K562 (cell line): ENCODE data around the gene ACSL5. TPM values are rescaled to one million over a fixed set of nuclear protein-coding genes. Genes with fewer than 3 reads are reported as not detected.

Experiments
- MCM2 ChIP-seq: fragments of 450-650 bp; IDR thresholded peaks from 2 replicates; pipeline ENCODE4 v1.6.1; 2017; ENCODE audit warnings: low read depth, mild to moderate bottlenecking
- NFE2L1 ChIP-seq: fragments of 450-650 bp; IDR thresholded peaks from 2 replicates; pipeline ENCODE4 v1.6.1; 2016; ENCODE audit warnings: missing genetic modification characterization, low read depth, mild to moderate bottlenecking, missing compliant biosample characterization, moderate library complexity, borderline replicate concordance
- NR3C1 ChIP-seq: sonication (generic); formaldehyde crosslinking; IDR thresholded peaks from 2 replicates; pipeline ENCODE4 v1.8.1; 2022; ENCODE audit warnings: missing genetic modification reagents
- RERE ChIP-seq: sonication (generic); formaldehyde crosslinking; IDR thresholded peaks from 2 replicates; pipeline ENCODE4 v1.8.0; 2023; ENCODE audit warnings: missing genetic modification reagents, mild to moderate bottlenecking, borderline replicate concordance
- ZFX ChIP-seq: sonication (generic); formaldehyde crosslinking; IDR thresholded peaks from 2 replicates; pipeline ENCODE4 v1.8.0; 2022; ENCODE audit warnings: mild to moderate bottlenecking, missing genetic modification reagents, moderate library complexity
- ZNF134 ChIP-seq: fragments of 250-450 bp; sonication (Bioruptor Pico); conservative IDR thresholded peaks from 2 replicates; pipeline ENCODE4 v1.4.0; 2020
- polyA plus RNA-seq, 8 experiments: library from polyadenylated mRNA; depleted of rRNA in 4 of 8; stranded (reverse) in 5 of 8; unstranded in 3 of 8; fragments of >200 nt; fragmentation: Nextera tagmentation in 2 of 8; fragmentation: Illumina TruSeq in 1 of 8; extraction: Ambion mirVana in 2 of 8; extraction: Trizol in 1 of 8; gene quantifications; 2 replicates each; pipeline versions ENCODE4 v1.2.1 to v1.2.3, GENCODE V29; 2011 to 2014; ENCODE audit warnings: inconsistent platforms in 1 of 8, missing spikeins in 1 of 8
- total RNA-seq, 7 experiments: library from RNA; depleted of rRNA in 6 of 7; stranded (reverse); fragments of >200 nt in 6 of 7; fragmentation: Illumina TruSeq in 2 of 7; extraction: Trizol in 2 of 7; gene quantifications; 2 replicates each; pipeline versions ENCODE4 v1.2.1 to v1.2.3, GENCODE V29; 2011 to 2021; ENCODE audit warnings: low replicate concordance in 1 of 7

The ACSL5 gene
- total and polyA plus RNA-seq, 9 of the 15 experiments (the other 6 are each of a cell fraction or from before 2014, with no cell fraction given) = 0.19 to 1.4 (median 0.55) TPM

- TF ChIP-seq RERE (CRISPR knock-in tag) (no peak), NR3C1 (CRISPR knock-in tag) (no peak), ZFX (CRISPR knock-in tag) (no peak), MCM2 (no peak), ZNF134 (no peak), NFE2L1 (tag) (no peak)
Measured at GRCh38 chr10:112395809-112396530, 22.1 kb downstream of the ACSL5 start (continued).
